GM12891 (cell line): ENCODE measurements around the gene MLH1.

Experiments
- POLR2AphosphoS5 ChIP-seq: IDR thresholded peaks from 2 replicates; pipeline ENCODE4 v1.6.1; 2011; ENCODE audit warnings: low read depth, low read length, control low read depth
- TAF1 ChIP-seq: IDR thresholded peaks from 2 replicates; pipeline ENCODE4 v1.6.1; 2011; ENCODE audit warnings: low read depth, low read length, control low read depth

DNA sequence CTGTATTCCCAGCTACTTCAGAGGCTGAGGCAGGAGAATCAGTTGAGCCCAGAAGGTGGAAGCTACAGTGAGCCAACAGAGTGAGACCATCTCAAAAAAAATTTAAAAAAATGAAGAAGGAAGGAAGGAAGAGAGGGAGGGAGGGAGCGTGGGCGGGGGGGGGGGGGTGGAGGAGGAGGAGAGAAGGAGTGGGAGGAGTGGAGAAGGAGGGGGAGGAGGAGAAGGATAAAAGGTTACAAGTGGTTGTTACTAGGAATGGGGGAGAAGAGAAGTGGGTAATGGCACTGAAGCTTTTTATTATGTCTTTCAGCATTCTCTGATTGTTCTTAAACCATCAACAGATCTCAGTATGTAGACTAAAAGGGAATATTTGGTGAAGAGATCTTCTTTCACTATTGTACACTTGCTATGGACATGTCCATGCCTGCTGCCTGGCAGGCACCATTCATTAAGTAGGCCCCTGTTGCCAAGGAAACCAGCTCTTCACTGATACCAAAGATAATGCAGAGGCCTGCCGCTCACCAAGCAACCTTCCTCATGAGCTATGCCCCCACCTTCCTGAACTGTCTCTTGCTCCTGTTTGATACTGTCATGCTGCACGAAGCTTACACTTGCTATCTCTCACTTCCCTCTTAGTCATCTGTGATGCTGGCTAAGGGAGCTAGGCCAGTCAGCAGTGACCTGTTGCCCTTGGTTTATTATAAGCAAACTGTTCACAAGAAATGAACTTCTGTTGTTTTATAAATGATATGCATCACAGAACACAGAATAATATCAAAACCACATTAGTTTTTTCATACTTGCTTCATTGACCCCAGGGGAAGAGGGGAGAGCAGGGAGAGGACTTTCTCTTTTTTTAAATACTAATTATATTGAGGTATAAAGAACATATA is 23.5 kb upstream of the MLH1 start:
- TF ChIP-seq TAF1 (no peak), POLR2AphosphoS5 (no peak)
